ENCODE data around the gene HEYL. TPM values are rescaled to one million over a fixed set of nuclear protein-coding genes. Genes with fewer than 3 reads are reported as not detected.

HEYL gene
- total RNA-seq, 1 donor from 2014 or later, result 0.14 TPM

GRCh38 chr1:39642796-39643195, 3.4 kb upstream of the HEYL start:
- intact Hi-C loops (cut with micrococcal nuclease), result no loop called here

- intact Hi-C loops (cut with micrococcal nuclease), result no loop called here
Measured at GRCh38 chr1:39640861-39641260, 1.4 kb upstream of the HEYL start.

- intact Hi-C loops (cut with micrococcal nuclease), result no loop called here
Measured at GRCh38 chr1:39638965-39639304, 508 bp downstream of the HEYL start.

GRCh38 chr1:39637361-39637760, 2.1 kb downstream of the HEYL start:
- intact Hi-C loops (cut with micrococcal nuclease), result no loop called here

GRCh38 chr1:39635871-39636210, 3.6 kb downstream of the HEYL start:
- intact Hi-C loops (cut with micrococcal nuclease), result no loop called here

- intact Hi-C loops (cut with micrococcal nuclease), result no loop called here
Measured at GRCh38 chr1:39635205-39635870, 4.1 kb downstream of the HEYL start.

- intact Hi-C loops (cut with micrococcal nuclease), result no loop called here
Measured at GRCh38 chr1:39633422-39633821, 6.0 kb downstream of the HEYL start.

GRCh38 chr1:39632682-39633417, 6.6 kb downstream of the HEYL start:
- intact Hi-C loops (cut with micrococcal nuclease), result no loop called here

GRCh38 chr1:39632323-39632681, 7.1 kb downstream of the HEYL start:
- intact Hi-C loops (cut with micrococcal nuclease), result no loop called here

- intact Hi-C loops (cut with micrococcal nuclease), result no loop called here
Measured at GRCh38 chr1:39631361-39632322, 7.8 kb downstream of the HEYL start.

GRCh38 chr1:39628807-39629350, 10.6 kb downstream of the HEYL start:
- intact Hi-C loops (cut with micrococcal nuclease), result no loop called here

GRCh38 chr1:39626646-39627045, 12.8 kb downstream of the HEYL start:
- intact Hi-C loops (cut with micrococcal nuclease), result no loop called here

GRCh38 chr1:39625462-39626273, 13.8 kb downstream of the HEYL start:
- intact Hi-C loops (cut with micrococcal nuclease), result no loop called here

GRCh38 chr1:39625009-39625408, 14.4 kb downstream of the HEYL start:
- intact Hi-C loops (cut with micrococcal nuclease), result no loop called here

- intact Hi-C loops (cut with micrococcal nuclease), result no loop called here
Measured at GRCh38 chr1:39623053-39623452, 16.4 kb downstream of the HEYL start.

GRCh38 chr1:39622427-39622826, 17.0 kb downstream of the HEYL start:
- intact Hi-C loops (cut with micrococcal nuclease), result no loop called here

- intact Hi-C loops (cut with micrococcal nuclease), result no loop called here
Measured at GRCh38 chr1:39620659-39621165, 18.7 kb downstream of the HEYL start.

- intact Hi-C loops (cut with micrococcal nuclease), result no loop called here
Measured at GRCh38 chr1:39617488-39618049, 21.9 kb downstream of the HEYL start.

GRCh38 chr1:39615086-39615673, 24.3 kb downstream of the HEYL start:
- intact Hi-C loops (cut with micrococcal nuclease), result no loop called here

- intact Hi-C loops (cut with micrococcal nuclease), result no loop called here
Measured at GRCh38 chr1:39614488-39614887, 25.0 kb downstream of the HEYL start.

Measured in T-helper 2 cell treated with Interferon-gamma antibody and Interleukin-4, amounts not matched to agents 100 ng/mL and 5 ng/mL, for 36 hours (primary cell).